ENCODE results near the gene SLCO3A1.

- TF ChIP-seq CTCF (IDR thresholded peaks at IDR 0.05) (no peak), POLR2AphosphoS5 (IDR thresholded peaks at IDR 0.05) (no peak), EP300 (IDR thresholded peaks at IDR 0.05) (no peak)
Observed at GRCh38 chr15:92034227-92034626, 180.7 kb downstream of the SLCO3A1 start.
